Astrocyte of the spinal cord (primary cell): ENCODE measurements around the gene CDC23.
"Not testable (repeated sequence)": the region's sequence is repeated elsewhere in the genome, so short reads cannot be mapped to it uniquely, and the experiment has no call there.

Source experiments
- DNase-seq: peaks from one replicate; pipeline ENCODE4 v3.0.0; 2011; ENCODE audit warnings: low read depth, low spot score
- H3K4me3 ChIP-seq: 2 replicates; pipeline ENCODE4 v1.5.1; 2011; ENCODE audit warnings: low read depth, mild to moderate bottlenecking, low read length, moderate library complexity
- in situ Hi-C: cut with HindIII; loops from 2 replicates; pipeline ENCODE4 v1.10.0; 2017; ENCODE audit warnings: low sequenced_read_pairs
- TF ChIP-seq, protein P1 (sequence below): IDR thresholded peaks from 2 replicates; pipeline ENCODE4 v1.5.1; 2012; ENCODE audit warnings: low read depth, mild to moderate bottlenecking, low read length, inconsistent platforms

Gene CDC23

GRCh38 chr5:138216799-138217198 lies 3.7 kb upstream of the CDC23 start:
- no peak for DNase-seq
- TF ChIP-seq, protein P1, sequence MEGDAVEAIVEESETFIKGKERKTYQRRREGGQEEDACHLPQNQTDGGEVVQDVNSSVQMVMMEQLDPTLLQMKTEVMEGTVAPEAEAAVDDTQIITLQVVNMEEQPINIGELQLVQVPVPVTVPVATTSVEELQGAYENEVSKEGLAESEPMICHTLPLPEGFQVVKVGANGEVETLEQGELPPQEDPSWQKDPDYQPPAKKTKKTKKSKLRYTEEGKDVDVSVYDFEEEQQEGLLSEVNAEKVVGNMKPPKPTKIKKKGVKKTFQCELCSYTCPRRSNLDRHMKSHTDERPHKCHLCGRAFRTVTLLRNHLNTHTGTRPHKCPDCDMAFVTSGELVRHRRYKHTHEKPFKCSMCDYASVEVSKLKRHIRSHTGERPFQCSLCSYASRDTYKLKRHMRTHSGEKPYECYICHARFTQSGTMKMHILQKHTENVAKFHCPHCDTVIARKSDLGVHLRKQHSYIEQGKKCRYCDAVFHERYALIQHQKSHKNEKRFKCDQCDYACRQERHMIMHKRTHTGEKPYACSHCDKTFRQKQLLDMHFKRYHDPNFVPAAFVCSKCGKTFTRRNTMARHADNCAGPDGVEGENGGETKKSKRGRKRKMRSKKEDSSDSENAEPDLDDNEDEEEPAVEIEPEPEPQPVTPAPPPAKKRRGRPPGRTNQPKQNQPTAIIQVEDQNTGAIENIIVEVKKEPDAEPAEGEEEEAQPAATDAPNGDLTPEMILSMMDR = no peak
- in situ Hi-C loops = no loop called here
- H3K4me3 ChIP-seq = no peak overlapping the region

- DNase-seq = peak; percentile 5
- TF ChIP-seq, protein P1 = no peak
- in situ Hi-C loops = no loop called here
- H3K4me3 ChIP-seq = peak overlapping the region; percentile 100
Measured at GRCh38 chr5:138212828-138213160, 329 bp downstream of the CDC23 start.

DNA sequence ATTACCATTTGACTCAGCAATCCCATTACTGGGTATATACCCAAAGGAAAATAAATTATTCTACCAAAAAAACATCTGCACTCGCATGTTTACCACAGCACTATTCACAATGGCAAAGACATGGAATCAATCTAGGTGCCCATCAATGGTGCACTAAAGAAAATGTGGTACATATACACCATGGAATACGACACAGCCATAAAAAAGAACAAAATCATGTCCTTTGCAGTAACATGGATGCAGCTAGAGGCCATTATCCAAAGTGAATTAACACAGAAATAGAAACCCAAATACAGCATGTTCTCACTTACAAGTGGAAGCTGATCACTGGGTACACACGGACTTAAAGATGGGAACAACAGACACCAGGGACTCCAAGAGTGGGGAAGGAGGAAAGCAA lies 2.1 kb downstream of the CDC23 start:
- in situ Hi-C loops = no loop called here
- TF ChIP-seq, protein P1 = no peak
- no peak for DNase-seq
- no peak overlapping the region for H3K4me3 ChIP-seq

GRCh38 chr5:138193859-138194258 lies 19.3 kb downstream of the CDC23 start:
- DNase-seq, in situ Hi-C loops, H3K4me3 ChIP-seq: not testable (repeated sequence)

DNA sequence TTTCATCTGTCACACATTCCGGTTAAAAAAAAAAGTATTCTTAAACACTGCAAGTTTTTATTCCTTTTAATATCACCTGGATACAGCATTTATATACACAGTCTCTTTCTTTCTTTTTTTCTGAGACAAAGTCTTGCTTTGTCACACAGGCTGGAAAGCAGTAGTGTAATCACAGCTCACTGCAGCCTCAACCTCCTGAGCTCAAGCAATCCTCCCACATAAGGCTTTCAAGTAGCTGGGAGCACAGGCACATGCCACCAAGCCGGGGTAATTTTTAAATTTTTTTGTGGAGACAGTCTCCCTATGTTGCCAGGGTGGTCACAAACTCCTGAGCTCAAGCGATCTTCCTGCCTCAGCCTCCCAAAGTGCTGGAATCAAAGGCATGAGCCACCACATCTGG lies 20.3 kb downstream of the CDC23 start:
- H3K4me3 ChIP-seq = no peak overlapping the region
- no peak for DNase-seq
- TF ChIP-seq, protein P1 = no peak
- in situ Hi-C loops = no loop called here

- TF ChIP-seq, protein P1 = no peak
- H3K4me3 ChIP-seq = no peak overlapping the region
- in situ Hi-C loops = no loop called here
- no peak for DNase-seq
Measured at GRCh38 chr5:138188626-138189025, 24.5 kb downstream of the CDC23 start.

- TF ChIP-seq, protein P1 = no peak
- no peak overlapping the region for H3K4me3 ChIP-seq
- DNase-seq = no peak
- in situ Hi-C loops = no loop called here
Measured at GRCh38 chr5:138186002-138186447, 27.1 kb downstream of the CDC23 start.
